TTC549 (cell line): Measurements from ENCODE around the gene SPATA31C1.
"Not testable (repeated sequence)": the region's sequence is repeated elsewhere in the genome, so short reads cannot be mapped to it uniquely, and the experiment has no call there.

Experiments
- FAIRE-seq: peaks from 2 replicates; lab custom pipeline; 2012; peaks lifted over from hg19 to GRCh38; lab: Jason Lieb, UNC

Gene SPATA31C1

DNA sequence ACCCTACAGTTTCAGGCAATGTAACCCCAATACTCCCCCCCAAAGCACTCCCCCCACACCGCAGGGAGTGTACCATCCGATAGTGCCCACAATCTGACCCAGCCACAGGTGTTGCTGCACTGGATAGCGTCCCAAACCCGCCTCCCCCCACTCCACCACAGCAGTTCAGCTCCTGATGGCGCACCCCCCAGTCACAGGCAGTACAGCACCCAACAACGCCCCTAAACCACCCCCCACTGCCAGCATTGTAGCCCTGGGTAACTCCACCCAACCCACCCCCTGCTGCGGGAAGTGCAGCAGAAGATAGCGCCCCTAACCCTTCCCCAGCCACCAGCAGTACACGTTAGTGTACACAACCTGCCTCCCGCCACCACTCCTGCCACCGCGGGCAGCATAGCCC, 20.6 kb downstream of the SPATA31C1 start:
- not testable (repeated sequence) for FAIRE-seq

DNA sequence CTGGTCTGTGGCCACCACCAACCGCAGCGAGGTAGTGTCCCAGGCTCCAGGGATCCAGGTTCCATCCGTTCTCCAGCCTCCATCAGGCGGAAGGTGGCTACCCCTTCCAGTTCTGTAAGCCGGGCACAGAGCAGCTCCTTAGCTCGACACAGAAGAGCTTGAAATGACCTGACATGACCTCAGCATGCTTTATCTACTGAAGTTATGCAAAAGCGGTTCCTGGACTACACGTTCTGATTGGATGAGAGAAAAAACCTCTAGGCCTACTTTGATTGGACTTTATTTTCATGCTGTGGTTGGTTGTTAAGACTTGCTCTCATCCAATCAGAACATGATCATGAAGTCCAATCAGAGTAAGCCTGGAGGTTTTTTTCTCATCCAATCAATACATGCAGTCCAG, 21.3 kb downstream of the SPATA31C1 start:
- not testable (repeated sequence) for FAIRE-seq

DNA sequence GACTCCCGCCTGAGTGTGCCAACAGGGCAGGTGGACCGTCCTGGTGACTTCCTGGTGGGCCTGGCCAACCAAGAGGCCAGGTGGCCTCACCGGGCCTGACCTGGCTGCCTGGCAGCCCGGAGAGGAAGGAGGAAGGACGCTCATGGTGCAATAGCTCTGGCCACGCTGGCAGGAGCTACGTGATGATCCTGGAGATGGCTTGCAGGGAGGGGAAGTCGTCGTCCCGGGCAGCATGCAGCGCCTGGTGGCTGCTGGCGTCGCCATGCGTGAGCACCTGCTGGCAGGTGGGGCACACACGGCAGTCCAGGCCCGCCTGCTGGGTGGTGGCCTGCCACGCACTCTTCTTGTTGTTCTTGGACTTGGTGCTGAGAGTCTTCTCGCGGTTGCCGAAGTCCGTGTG, 26.3 kb downstream of the SPATA31C1 start:
- no peak for FAIRE-seq

DNA sequence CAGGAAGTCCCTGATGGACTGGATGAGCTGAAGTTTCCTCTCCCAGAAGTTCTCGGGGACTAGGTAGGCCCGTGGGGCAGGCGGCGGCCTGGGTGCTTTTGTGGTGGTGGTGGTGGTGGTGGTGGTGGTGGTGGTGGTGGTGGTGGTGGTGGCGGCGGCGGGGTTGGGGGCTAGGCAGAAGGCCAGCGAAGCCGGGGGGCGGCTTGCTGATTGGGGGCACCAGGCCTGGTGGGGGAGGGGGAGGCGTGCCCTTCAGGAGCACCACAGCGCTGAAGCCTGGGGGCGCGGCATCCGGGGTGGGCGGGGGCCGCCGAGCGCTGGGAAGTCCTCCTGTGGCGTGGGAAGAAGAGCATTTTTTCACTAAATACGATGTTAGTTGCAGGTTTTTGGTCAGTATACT, 26.9 kb downstream of the SPATA31C1 start:
- FAIRE-seq, result no peak

DNA sequence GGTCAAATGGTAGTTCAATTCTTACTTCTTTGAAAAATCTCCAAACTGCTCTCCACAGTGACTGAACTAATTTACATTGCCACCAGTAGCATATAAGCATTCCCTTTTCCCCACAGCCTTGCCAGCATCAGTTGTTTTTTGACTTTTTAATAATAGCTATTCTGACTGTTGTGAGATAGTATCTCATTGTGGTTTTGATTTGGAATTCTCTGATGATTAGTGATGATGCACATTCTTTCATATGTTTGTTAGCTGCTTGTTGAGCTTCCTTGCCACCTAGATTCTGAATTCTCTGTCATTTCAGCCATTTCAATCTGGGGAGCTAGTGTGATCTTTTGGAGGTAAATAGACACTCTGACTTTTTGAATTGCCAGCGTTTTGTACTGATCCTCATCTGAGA, 32.5 kb downstream of the SPATA31C1 start:
- FAIRE-seq, result no peak

DNA sequence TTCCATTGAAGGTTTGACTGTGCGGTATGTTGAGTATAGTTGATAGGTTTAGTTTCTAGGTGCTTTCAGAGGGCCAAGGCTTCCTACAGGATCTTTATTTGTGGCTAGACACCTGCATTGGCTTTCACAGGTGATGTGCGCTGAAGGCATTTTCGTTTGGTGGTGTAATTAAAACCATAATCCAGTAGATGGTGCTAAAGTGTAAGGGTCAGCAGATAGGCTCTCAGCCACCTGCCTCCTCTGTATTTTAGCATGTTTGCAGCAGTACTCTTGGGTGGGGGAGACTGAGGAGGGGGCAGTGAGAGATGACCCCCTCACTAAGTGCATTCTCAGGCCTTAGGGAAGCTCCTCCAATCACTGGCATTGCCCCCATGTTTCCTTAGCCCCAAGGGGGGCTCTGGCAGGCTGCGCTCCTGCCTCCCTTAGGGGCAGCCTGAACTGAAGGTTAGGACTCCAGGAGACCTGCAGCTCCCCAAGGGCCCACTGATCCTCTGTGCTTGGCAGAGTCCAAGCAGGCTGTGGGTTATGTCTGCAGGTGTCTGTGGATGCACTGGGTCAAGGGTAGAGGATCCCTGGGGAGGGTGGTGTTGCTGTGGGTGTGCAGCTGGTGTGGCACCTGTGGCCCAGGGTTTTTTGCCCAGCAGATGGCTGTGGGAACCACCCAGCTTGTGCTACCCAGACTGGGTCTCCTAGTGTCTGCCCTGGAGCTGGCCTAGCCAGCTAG, 33.2 kb downstream of the SPATA31C1 start:
- no peak for FAIRE-seq

DNA sequence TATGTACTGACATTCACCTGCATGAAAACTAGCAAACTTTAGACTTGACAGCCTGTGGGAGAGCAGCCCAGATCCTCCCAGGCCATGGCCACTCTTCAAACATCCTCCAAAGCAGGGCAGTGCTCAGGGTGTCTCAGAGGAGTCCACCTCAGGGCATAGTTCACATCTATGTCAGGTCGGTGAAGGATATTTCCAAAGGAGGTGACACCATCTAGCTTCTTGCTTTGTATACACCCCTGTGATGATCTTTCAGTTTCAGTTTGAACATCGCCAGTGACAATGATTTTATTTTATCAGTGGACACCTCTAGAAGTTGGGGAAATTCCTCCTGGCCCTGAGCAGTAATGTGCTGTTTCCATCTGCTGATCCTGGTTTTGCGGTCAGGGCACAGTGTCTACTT, 36.5 kb downstream of the SPATA31C1 start:
- no peak for FAIRE-seq

DNA sequence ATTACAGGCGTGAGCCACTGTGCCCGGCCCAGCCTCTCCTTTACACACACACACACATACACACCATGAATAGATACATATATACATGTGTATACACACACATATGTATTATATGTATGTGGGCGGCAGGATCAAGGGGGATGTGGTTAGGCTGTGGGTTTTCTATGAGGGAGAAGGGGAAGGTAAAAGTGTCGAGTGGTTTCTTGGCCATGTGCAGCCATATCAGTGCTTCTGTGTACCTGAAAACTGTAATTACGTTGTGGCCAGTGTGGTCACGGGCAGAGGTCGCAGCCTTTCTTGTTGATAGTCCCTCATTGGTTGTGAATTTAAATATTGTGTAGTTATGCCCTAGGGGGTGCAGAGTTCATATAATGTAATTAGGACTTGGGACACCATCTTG, 40.1 kb downstream of the SPATA31C1 start:
- no peak for FAIRE-seq

DNA sequence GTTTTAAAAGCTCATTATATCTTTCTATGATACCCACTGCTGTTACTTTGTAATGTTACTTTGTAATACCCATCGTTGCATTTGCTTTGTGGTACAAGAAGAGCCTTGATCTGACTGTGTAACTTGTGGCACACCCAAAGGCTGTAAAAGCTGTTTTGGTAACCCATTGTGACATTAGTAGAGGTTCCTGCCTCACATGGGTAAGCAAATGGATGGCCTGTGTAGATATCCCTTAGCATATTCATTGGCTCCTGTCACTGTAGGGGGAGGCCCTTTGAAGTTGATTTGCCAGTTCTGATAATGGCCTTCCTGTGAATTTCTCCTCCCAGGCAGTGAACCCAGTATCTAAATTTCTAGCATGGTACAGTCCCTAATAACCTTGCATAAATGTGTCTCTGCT, 40.8 kb downstream of the SPATA31C1 start:
- FAIRE-seq, result no peak

DNA sequence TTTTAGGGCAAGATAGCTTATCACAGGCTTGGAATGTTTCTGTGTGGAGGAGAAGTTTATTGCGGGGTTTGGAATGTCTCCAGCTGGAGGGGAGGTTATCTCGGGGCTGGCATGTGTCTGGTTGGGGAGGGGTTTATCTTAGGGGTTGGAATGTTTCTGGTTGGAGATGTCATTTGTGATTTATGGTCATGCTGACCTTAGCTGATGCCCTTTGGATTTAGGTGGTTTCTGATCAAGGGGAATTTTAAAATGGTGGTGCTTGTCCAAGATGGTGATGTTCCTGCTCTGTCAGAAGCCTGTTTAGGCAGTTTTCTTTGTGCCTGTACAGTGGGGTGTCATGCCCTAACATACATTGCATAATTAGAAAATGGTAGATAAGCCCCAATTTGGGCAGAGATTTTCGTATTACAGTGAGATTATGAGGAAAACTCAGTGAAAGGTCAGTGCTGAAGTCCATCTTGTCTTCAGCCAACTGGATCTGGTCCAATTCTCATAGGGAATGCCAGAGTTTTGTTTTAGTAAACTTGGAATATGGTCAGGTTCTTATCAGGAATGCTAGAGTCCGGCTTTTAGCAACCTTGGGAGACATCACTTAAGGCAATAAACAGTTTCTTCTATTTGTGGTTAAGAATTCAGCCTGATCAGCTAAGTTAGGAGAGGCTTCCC, 42.3 kb downstream of the SPATA31C1 start:
- no peak for FAIRE-seq

DNA sequence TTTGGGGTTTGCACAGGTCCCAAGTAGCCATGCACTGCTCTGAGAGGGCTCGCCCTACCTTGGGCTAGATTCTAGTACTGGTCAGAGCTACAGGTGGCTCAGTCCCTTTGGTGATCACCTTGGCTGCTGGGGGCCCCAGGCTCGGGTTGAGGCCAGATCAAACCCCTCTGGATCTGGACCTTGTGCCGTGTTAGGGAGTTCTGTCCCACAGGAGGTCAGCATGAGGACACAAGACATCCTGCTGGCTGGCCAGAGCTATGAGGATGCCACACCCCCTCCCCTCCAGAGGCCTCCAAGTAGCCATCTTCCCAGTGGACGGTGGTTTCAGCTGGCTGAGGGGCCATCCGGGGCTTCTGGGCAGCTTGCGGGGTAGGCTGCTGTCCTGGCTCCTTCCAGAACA, 46.0 kb downstream of the SPATA31C1 start:
- no peak for FAIRE-seq

DNA sequence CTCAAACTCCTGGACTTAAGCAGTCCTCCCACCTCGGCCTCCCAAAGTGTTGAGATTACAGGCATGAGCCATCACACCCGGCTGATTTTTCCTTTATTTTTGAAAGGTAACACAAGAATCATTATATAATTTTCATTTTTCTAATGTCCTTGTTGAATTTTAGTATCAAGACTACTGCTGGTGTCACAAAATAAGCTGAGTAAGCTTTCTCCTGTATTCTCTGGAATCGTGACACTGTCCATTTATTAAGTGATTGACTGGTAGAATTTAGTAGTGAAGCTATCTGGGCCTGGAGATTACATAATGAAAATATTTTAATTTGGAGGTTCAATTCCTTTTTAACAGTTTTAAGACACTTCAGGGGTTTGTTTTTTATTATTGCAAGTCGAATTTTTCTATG, 47.1 kb downstream of the SPATA31C1 start:
- FAIRE-seq, result no peak

DNA sequence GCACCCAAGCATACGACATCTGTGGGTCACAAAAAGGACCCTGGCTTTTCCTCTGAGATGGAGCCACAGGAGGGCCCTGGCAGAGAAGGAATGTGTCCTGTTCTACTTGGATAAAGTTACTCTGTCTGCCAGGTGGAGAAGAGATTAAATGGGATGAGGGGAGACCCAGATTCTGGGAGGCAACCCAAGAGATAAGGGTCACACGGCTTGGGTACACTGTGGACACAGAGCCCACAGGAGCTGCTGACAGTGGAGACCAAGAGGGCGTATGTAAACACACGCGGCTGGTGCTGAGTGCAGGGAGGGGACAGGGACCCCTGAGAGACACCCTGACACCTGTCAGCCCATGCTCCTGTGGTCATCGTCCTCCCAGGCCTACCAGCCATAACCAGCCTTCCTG, 50.4 kb downstream of the SPATA31C1 start:
- FAIRE-seq, result no peak

DNA sequence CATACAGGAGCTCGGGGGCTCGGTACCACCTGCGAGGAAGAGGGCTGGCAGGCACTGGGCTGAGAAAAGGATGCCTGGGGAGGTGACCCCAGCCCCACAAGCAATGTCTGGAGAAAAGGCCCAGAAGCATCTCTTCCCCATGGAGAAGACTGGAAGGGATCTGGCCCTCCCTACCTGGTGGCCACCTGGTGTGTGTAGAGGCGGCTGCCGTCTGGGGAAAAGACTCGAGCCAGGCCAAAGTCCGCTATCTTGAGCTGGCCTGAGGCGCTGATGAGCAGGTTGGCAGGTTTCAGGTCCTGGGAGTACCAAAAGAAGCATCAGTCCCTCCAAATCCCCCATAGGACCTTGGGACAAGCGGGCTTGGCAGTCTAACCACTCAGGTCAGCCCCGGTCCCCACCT, 52.8 kb downstream of the SPATA31C1 start:
- FAIRE-seq, result no peak

DNA sequence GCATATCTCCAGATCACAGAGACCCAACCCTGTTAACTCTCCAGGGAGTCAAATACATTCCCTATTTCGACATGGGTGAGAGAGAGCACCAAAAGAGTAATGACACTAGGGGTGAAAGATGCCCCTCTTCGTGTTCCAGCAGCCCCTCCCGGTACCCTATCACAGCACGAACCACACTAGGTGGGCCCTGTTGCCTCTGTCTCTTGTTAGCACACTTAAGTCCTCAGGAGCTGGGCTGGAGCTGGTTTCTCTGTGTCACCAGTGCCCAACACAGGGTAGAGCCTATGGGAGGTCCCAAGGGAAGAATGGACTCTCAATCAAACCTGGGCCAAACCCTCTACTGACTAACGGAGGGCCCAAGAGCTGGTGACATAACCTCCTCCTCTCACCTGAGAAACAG, 55.4 kb downstream of the SPATA31C1 start:
- FAIRE-seq, result no peak
